ENCODE data around the gene TGM5.
A peak's percentile ranks its signal among the peaks of the same experiment; 100 is the strongest.

TGM5 gene

DNA sequence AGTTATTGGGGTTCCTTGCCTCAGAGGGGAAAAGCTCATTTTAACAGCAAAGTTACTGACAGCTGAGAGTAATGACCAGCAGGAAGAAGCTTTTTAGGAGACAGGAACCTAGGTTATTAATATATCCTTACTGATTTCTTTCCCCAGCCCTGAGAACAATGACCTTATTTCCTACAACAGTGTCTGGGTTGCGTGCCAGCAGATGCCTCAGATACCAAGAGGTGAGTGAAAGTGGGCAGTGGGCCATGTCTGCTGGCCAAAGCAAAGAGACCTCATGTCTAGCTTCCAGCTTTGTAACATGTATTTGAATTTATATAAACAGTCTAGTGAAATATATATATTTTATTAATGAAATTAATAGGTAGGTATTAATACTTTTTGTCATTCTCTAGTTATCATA lies 76.5 kb downstream of the TGM5 start:
- DNase-seq: no peak

DNA sequence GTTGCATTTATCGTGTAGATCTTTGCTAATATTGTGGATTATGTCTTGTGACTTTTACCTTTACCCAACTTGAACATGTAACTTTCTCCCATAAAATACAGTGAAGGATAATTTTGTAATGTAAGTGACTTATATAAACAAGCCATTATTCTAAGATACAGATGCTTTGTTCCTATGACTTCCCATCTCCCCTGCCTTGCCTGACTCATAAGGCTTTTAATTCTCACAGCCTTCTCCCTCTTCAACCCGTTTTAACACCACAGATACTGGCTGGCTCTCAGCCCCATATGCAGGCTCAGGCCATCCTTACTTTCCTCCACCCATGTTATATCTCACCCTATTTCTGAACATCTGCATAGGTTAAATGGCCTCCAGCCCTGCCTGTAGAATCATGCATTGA lies 77.4 kb downstream of the TGM5 start:
- no peak for DNase-seq

DNA sequence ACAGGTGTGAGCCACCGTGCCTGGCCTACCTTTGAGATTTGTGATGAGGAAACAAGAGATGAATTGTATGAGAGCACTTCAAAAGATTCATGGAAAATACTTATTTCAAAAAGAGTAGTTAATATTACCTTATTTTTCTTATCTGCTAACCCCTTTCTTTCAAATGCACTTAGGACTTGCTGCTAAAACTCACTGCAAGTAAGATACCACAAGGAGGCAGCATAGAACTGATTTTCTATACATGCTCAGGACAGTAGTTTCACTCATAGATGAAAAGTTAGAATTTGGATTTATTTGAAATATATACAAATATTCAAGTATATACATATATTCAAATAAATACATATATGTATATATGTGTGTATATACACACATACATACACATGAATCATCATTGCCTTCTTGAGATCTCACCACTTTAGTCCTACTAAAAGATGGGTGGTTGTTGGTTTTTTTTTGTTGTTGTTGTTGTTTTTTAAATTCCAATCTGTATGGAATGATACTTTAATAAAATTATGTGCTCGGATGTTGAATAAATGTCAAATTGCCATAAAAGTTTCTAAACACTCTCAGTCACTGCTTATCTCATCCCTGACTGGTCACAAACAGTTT lies 79.1 kb downstream of the TGM5 start:
- DNase-seq: no peak

DNA sequence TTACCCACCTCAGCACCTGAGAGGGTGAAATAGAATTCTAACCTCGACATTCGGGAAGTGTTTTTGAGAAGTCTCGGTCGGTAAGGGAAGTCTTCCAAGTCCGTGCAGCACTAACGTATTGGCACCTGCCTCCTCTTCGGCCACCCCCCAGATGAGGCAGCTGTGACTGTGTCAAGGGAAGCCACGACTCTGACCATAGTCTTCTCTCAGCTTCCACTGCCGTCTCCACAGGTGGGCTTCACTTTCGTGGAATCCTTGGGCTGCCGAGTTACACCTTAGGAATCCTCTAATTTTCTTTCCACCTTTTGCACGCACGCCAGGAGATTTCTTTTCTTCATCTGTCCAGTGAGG lies 80.8 kb downstream of the TGM5 start:
- no peak for DNase-seq

DNA sequence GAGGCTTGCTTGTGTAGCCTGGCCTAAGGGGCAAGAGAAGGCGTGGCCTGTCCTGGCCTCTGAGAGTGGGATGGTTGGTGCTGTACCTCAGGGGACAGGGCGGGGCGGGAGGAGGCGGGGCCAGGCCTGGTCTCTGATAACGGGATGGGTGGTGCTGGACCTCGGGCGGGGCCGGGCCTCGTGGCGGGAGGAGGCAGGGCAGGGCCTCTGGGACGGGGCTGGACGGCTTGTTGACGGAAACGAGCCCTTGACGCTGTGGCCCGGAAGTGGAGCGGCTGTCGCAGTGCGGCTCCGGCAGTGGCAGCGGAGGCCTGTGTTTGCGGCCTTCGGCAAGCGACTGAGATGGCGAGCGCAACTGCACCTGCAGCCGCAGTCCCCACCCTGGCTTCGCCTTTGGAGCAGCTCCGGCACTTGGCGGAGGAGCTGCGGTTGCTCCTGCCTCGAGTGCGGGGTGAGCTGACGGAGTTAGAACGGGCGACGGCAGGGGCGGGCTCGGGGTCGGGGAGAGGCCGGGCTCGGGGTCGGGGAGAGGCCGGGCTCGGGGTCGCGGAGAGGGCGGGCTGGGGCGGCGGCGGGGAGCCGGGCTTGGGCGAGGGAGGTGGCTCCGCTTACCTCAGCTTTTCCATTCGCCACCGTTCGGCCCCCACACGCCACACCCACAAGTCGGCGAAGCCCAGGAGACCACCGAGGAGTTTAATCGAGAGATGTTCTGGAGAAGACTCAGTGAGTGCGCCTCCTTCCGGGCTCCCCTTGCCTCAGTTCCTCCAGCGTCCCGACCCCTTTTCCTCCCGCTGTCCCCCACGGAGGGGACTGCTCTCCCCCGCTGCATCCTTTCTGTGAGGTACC lies 81.3 kb downstream of the TGM5 start, which contains the start of gene CCNDBP1:
TSS of gene CCNDBP1 (plus strand) at position 247 of the 846 bp plus-strand sequence. CDS start at position 343, 96 bp downstream.
- DNase-seq: peak; percentile 70

DNA sequence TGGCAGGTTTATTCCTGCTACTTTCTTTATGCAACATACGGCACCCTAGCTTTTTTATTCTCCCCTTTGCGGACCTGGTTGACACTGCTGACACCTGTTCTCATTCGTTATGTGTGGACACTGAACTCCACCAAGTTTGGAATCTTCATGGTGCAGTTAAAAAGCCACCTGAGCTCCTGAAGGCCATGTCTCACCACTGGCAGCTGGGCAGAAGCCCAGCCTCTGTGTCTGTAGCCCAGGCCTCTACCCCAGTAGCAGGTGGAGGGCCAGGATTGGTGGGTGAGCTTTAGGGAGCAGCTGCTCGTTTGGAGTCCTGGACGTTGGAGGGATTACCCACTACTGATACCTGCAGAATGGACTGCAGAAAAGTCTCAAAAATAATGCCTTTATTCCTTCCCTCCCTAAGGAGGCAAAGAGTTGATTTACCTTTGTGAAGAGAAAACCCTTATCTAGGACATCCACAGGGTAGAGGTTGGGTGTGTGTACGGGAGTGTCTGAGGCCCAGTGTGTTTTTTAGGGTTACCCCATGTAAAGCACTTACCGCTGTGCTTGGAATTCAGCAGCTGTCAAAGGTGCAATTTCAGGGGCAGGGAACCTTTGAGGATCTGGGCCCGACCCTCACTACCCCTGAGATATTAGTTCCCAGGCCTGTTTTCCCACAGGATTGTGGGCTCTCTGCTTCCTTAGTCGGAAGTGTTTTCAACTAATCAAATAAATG lies 82.2 kb downstream of the TGM5 start:
- no peak for DNase-seq

DNA sequence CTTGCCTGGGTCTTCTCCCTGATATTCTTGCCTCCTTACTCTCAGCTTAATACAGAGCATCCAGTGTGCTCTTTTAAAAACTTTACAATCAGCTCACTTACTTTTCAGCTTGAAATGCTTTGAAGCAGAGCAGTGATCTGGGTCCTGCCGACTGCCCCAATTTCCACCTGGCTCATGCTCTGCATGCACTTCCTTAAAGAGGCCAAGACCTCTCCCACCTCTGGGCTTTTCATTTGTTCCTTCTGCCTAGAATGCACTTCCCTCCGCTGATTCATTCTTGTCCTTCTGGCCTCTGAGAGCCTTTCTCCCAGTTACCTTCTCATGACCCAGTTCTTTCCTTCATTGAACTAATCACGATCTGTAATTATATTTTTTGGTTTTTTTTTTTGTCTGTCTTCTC lies 83.5 kb downstream of the TGM5 start:
- DNase-seq: no peak

Data from T-helper 9 cell (primary cell).